PC-9 (cell line): Measurements from ENCODE around the gene TUBA1A. TPM values are rescaled to one million over a fixed set of nuclear protein-coding genes. Genes with fewer than 3 reads are reported as not detected.

Experiments
- BruUV-seq: library from RNA; stranded (reverse); fragments of 400-500 nt; replicated peaks from 2 replicates; lab custom pipeline; 2021; lab: Mats Ljungman, UMichigan
- CTCF ChIA-PET: fragments of 300-600 bp; sonication (Branson Sonifier 250); formaldehyde crosslinking; loops from one replicate; lab custom pipeline; 2022; ENCODE audit warnings: antibody characterized with exemption; lab: Charles Lee
- POLR2A ChIA-PET: fragments of 300-600 bp; sonication (Branson Sonifier 250); formaldehyde crosslinking; loops from one replicate; lab custom pipeline; 2022; ENCODE audit warnings: antibody characterized with exemption; ENCODE audit not compliant: unreplicated experiment; lab: Charles Lee
- DNase-seq, 2 experiments: peaks; one replicate each; pipeline versions ENCODE4 v3.0.0 to v3.0.0-alpha.2; 2015 to 2022; ENCODE audit warnings: mixed read lengths in 1 of 2
- H2AFZ ChIP-seq: fragments of 200-600 bp; sonication (generic); 2 replicates; pipeline ENCODE4 v1.8.1; 2017; ENCODE audit warnings: antibody characterized with exemption
- H3F3A ChIP-seq: fragments of 200-600 bp; sonication (generic); 2 replicates; pipeline ENCODE4 v1.8.1; 2017; ENCODE audit warnings: antibody characterized with exemption, mild to moderate bottlenecking, low read depth; ENCODE audit not compliant: insufficient read depth
- H3K27ac ChIP-seq: fragments of 200-600 bp; sonication (generic); 2 replicates; pipeline ENCODE4 v1.6.1; 2016; ENCODE audit warnings: mixed run types
- H3K27me3 ChIP-seq: fragments of 200-600 bp; sonication (generic); 2 replicates; pipeline ENCODE4 v1.6.1; 2016; ENCODE audit warnings: low read depth, mixed run types; ENCODE audit not compliant: insufficient read depth
- H3K36me3 ChIP-seq: fragments of 200-600 bp; sonication (generic); 2 replicates; pipeline ENCODE4 v1.6.1; 2016; ENCODE audit warnings: low read depth, mixed run types
- H3K4me1 ChIP-seq: fragments of 200-600 bp; sonication (generic); replicated peaks from 2 replicates; pipeline ENCODE4 v1.6.1; 2016; ENCODE audit warnings: mixed run types; ENCODE audit not compliant: insufficient read depth
- H3K4me2 ChIP-seq: fragments of 200-600 bp; sonication (generic); 2 replicates; pipeline ENCODE4 v1.6.1; 2017; ENCODE audit warnings: mixed run types
- H3K4me3 ChIP-seq: fragments of 200-600 bp; sonication (generic); 2 replicates; pipeline ENCODE4 v1.6.1; 2016; ENCODE audit warnings: mixed run types
- H3K79me2 ChIP-seq: fragments of 200-600 bp; sonication (generic); 2 replicates; pipeline ENCODE4 v1.6.1; 2017; ENCODE audit warnings: low read depth, mixed run types
- H3K9me2 ChIP-seq: fragments of 200-600 bp; sonication (generic); 2 replicates; pipeline ENCODE4 v1.8.1; 2017; ENCODE audit warnings: mild to moderate bottlenecking; ENCODE audit not compliant: insufficient read depth
- H3K9me3 ChIP-seq: fragments of 200-600 bp; sonication (generic); 2 replicates; pipeline ENCODE4 v1.8.1; 2016; ENCODE audit warnings: low read depth; ENCODE audit not compliant: insufficient read depth
- H4K20me1 ChIP-seq: fragments of 200-600 bp; sonication (generic); 2 replicates; pipeline ENCODE4 v1.8.1; 2017; ENCODE audit not compliant: insufficient read depth
- CTCF ChIP-seq: fragments of 200-600 bp; sonication (generic); conservative IDR thresholded peaks from 2 replicates; pipeline ENCODE4 v1.6.1; 2017; ENCODE audit warnings: mixed run types, antibody characterized with exemption, mild to moderate bottlenecking, moderate library complexity
- EZH2 ChIP-seq: fragments of 200-600 bp; sonication (generic); IDR thresholded peaks from 2 replicates; pipeline ENCODE4 v1.8.0; 2017; ENCODE audit warnings: antibody characterized with exemption, low read depth
- intact Hi-C: fragments of 100-400 bp; cut with micrococcal nuclease; formaldehyde crosslinking; loops from one replicate; pipeline ENCODE4 v1.10.0; 2022; ENCODE audit not compliant: unreplicated experiment
- total RNA-seq: library from RNA; stranded (reverse); gene quantifications from 2 replicates; pipeline ENCODE4 v1.2.3, GENCODE V29; 2021

TUBA1A gene
- total RNA-seq, 1 experiment from 2014 or later = 14.2 TPM

GRCh38 chr12:49208676-49209075 lies 19.8 kb upstream of the TUBA1A start:
- Histone ChIP-seq H3K36me3 (no peaks in the 10 kb centered on the region), H3F3A (peaks cover 4% of the 10 kb centered on the region), H3K4me1 (0 out of 2 replicates have a peak, but pooled peaks cover 4% of the 10 kb centered on the region), H3K79me2 (no peaks in the 10 kb centered on the region), H2AFZ (no peak overlapping the region), H3K9me2 (no peaks in the 10 kb centered on the region), H3K4me2 (no peak overlapping the region), H3K27ac (no peak overlapping the region), H3K9me3 (no peaks in the 10 kb centered on the region), H3K27me3 (no peaks in the 10 kb centered on the region), H3K4me3 (no peak overlapping the region), H4K20me1 (no peaks in the 10 kb centered on the region)
- CTCF ChIA-PET = no interaction called here
- TF ChIP-seq CTCF (no peak), EZH2 (no peak)
- intact Hi-C loops = no loop called here
- no TSS peak for BruUV-seq
- DNase-seq = no peak
- POLR2A ChIA-PET = interaction anchor here (0.6 kb wide), 1 partner anchor 302 kb away, joined by 3 read pairs; no protein-coding TSS in a partner anchor

- Histone ChIP-seq H3K4me3 (no peak overlapping the region), H3K36me3 (no peaks in the 10 kb centered on the region), H3K27me3 (no peaks in the 10 kb centered on the region), H3K4me1 (peaks cover under 1% of the 10 kb centered on the region; the same call in 1 of the 2 replicates), H2AFZ (no peak overlapping the region), H3F3A (no peaks in the 10 kb centered on the region), H3K79me2 (no peaks in the 10 kb centered on the region), H3K4me2 (no peak overlapping the region), H3K9me2 (no peaks in the 10 kb centered on the region), H3K9me3 (no peaks in the 10 kb centered on the region), H3K27ac (no peak overlapping the region), H4K20me1 (no peaks in the 10 kb centered on the region)
- no peak for DNase-seq
- intact Hi-C loops = no loop called here
- BruUV-seq = no TSS peak
- POLR2A ChIA-PET = no interaction called here
- TF ChIP-seq EZH2 (no peak), CTCF (no peak)
- CTCF ChIA-PET = interaction anchor here (0.7 kb wide), 1 partner anchor 25 kb away, joined by 3 read pairs; no protein-coding TSS in a partner anchor
These were observed 19.3 kb upstream of the TUBA1A start for GRCh38 chr12:49208146-49208545.

- Histone ChIP-seq H3K79me2 (no peaks in the 10 kb centered on the region), H3K27me3 (no peaks in the 10 kb centered on the region), H4K20me1 (no peaks in the 10 kb centered on the region), H2AFZ (no peak overlapping the region), H3K4me2 (no peak overlapping the region), H3K36me3 (no peaks in the 10 kb centered on the region), H3K9me2 (no peaks in the 10 kb centered on the region), H3K9me3 (no peaks in the 10 kb centered on the region), H3K4me1 (peaks cover 18% of the 10 kb centered on the region), H3K27ac (no peak overlapping the region), H3K4me3 (no peak overlapping the region), H3F3A (peaks cover 10% of the 10 kb centered on the region)
- CTCF ChIA-PET = no interaction called here
- DNase-seq = no peak
- BruUV-seq = no TSS peak
- TF ChIP-seq CTCF (no peak), EZH2 (no peak)
- POLR2A ChIA-PET = no interaction called here
- intact Hi-C loops = no loop called here
These were observed 17.5 kb upstream of the TUBA1A start for GRCh38 chr12:49206389-49206788.
